Measurements from ENCODE around the gene UXT. TPM values are rescaled to one million over a fixed set of nuclear protein-coding genes. Genes with fewer than 3 reads are reported as not detected.

Gene UXT
- total RNA-seq, 3 donors from 2014 or later (not counting 1 experiment from before 2014, with no cell fraction given) = 88.2 to 102 (median 95.4) TPM

DNA sequence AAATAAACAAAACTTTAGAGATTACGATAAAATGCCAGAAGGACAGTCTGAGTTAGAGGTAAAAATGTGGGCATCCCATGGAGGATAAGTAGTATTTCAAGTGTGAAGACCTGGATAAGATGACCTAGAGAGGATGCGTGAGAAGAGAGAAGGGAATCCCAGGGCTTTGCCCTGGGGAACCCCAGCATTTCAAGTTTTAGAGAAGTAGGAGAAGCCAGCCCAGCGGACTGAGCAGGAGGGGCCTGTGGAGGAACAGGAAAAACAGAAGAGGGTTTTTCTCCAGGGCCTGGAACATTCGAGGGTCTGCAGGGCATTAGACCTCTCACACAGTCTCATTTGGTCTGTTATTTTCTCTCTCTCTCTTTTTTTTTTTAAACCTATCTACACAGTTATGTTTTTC lies 26.3 kb downstream of the UXT start:
- peaks cover 22 to 34% of the 10 kb centered on the region in 2 donors for H3K27me3 Mint-ChIP-seq (ENCODE audit: low read depth in 2 of 2)
- H3K27ac Mint-ChIP-seq = no peak overlapping the region
- peaks cover 0 to 16% of the 10 kb centered on the region in 2 donors for H3K4me1 Mint-ChIP-seq
- ATAC-seq (no peak), DNase-seq (no peak)
- TF ChIP-seq, protein P1, sequence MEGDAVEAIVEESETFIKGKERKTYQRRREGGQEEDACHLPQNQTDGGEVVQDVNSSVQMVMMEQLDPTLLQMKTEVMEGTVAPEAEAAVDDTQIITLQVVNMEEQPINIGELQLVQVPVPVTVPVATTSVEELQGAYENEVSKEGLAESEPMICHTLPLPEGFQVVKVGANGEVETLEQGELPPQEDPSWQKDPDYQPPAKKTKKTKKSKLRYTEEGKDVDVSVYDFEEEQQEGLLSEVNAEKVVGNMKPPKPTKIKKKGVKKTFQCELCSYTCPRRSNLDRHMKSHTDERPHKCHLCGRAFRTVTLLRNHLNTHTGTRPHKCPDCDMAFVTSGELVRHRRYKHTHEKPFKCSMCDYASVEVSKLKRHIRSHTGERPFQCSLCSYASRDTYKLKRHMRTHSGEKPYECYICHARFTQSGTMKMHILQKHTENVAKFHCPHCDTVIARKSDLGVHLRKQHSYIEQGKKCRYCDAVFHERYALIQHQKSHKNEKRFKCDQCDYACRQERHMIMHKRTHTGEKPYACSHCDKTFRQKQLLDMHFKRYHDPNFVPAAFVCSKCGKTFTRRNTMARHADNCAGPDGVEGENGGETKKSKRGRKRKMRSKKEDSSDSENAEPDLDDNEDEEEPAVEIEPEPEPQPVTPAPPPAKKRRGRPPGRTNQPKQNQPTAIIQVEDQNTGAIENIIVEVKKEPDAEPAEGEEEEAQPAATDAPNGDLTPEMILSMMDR (IDR thresholded peaks at IDR 0.05) = no peak
- WGBS (ENCODE audit: insufficient coverage) = 79% methylated on average over 4 of the region's 4 CpGs
- H3K9me3 Mint-ChIP-seq = no peaks in the 10 kb centered on the region
- Histone ChIP-seq H3K4me3 (ENCODE audit: low read length) (no peak overlapping the region), H3K27me3 (ENCODE audit: control insufficient read depth, insufficient read depth, low read length) (peaks cover 10% of the 10 kb centered on the region), H3K27ac (ENCODE audit: low read length) (no peak overlapping the region), H3K9me3 (ENCODE audit: control insufficient read depth, insufficient read depth, low read length) (no peaks in the 10 kb centered on the region), H3K36me3 (ENCODE audit: control insufficient read depth, insufficient read depth, low read length) (peaks cover 8% of the 10 kb centered on the region), H3K4me1 (ENCODE audit: control insufficient read depth, insufficient read depth, low read length) (peaks cover 35% of the 10 kb centered on the region)
- intact Hi-C loops (cut with micrococcal nuclease) = no loop called here
- no peak overlapping the region for H3K4me3 Mint-ChIP-seq
- no peaks in the 10 kb centered on the region for H3K36me3 Mint-ChIP-seq

DNA sequence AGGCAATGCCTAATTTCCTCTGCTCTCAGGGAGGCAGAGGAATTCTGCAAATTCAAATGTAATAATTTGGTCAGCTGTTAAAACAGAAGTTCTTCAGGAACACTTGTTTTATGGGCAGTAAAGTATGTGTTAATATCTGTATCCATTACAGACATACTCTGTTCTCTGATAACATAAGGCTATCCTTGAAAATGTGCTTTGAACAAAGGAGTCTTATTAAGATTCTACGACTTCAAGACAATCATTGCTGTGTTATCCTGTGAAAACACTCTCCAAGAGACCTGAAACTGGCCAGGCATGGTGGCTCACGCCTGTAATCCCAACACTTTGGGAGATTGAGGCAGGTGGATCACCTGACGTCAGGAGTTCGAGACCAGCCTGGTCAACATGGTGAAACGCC lies 27.3 kb downstream of the UXT start:
- H3K4me1 Mint-ChIP-seq = peaks cover 0 to 11% of the 10 kb centered on the region in 2 donors
- no peak overlapping the region for H3K27ac ChIP-seq (ENCODE audit: low read length)
- no peak overlapping the region for H3K27ac Mint-ChIP-seq
- no peak overlapping the region for H3K4me3 Mint-ChIP-seq
- H3K36me3 Mint-ChIP-seq = no peaks in the 10 kb centered on the region
- no peaks in the 10 kb centered on the region for H3K9me3 ChIP-seq (ENCODE audit: control insufficient read depth, insufficient read depth, low read length)
- H3K4me3 ChIP-seq (ENCODE audit: low read length) = no peak overlapping the region
- no peaks in the 10 kb centered on the region for H3K9me3 Mint-ChIP-seq
- intact Hi-C loops (cut with micrococcal nuclease) = no loop called here
- H3K27me3 ChIP-seq (ENCODE audit: control insufficient read depth, insufficient read depth, low read length) = peaks cover 10% of the 10 kb centered on the region
- peaks cover 35% of the 10 kb centered on the region for H3K4me1 ChIP-seq (ENCODE audit: control insufficient read depth, insufficient read depth, low read length)
- DNase-seq (no peak), ATAC-seq (no peak)
- H3K36me3 ChIP-seq (ENCODE audit: control insufficient read depth, insufficient read depth, low read length) = peaks cover 4% of the 10 kb centered on the region
- 93% methylated on average over 4 of the region's 5 CpGs for WGBS (ENCODE audit: insufficient coverage)
- peaks cover 23 to 29% of the 10 kb centered on the region in 2 donors for H3K27me3 Mint-ChIP-seq (ENCODE audit: low read depth in 2 of 2)
- TF ChIP-seq, protein P1 (IDR thresholded peaks at IDR 0.05) = no peak

DNA sequence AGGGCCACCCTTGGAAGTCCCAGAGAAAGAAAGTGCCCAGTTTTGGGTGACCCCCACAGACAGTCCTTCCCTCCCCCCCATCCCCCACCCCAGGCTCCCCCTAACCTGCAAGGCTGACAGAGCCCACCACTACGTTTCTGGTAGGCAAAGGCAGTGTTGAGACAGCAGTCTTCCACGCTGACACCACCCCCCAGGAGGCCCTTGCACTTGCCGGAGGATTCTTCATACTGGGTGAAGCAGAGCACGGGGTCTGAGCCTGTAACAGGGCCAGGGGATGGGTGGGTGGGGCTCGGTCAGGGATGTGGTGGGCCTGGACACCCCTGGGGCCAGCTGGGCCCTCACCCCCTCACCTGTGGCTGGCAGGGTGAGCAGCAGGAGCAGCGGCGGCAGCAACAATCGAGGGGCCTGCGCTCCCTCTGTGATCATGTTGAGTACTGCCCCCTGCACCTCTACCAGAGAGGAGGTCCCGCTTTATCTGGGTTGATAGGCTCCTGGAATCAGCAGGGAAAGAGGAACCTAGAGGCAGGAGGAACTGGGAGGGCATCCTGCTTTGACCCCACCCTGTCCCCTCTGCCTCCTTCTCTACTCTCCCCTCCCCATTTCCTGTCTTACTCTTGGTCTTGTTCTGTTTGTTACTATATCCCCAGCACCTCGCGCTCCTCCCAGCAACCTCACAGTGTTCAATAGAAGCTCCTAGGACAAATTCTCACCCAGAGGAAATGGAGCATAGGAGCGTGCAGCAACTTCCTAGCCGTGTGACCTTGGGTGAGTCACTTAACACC lies 29.4 kb downstream of the UXT start, which contains the start of gene CFP:
TSS of gene CFP (minus strand) at position 512 of the 782 bp plus-strand sequence. CDS start at position 426, 86 bp downstream.
- intact Hi-C loops (cut with micrococcal nuclease) = no loop called here
- Mint-ChIP-seq H3K4me3 (no peak within 1 kb of the TSS), H3K27me3 (ENCODE audit: low read depth in 2 of 2) (peaks cover 40% of the 10 kb centered on the region in 2 donors), H3K4me1 (peaks cover 0 to 11% of the 10 kb centered on the region in 2 donors), H3K27ac (peak within 1 kb of the TSS in 1 of 2 donors; percentile 53), H3K9me3 (no peaks in the 10 kb centered on the region), H3K36me3 (no peaks in the 10 kb centered on the region)
- peaks cover 25% of the 10 kb centered on the region for H3K4me1 ChIP-seq (ENCODE audit: control insufficient read depth, insufficient read depth, low read length)
- ATAC-seq (no peak), DNase-seq (peak in 1 of 2 donors; percentile 40)
- H3K9me3 ChIP-seq (ENCODE audit: control insufficient read depth, insufficient read depth, low read length) = no peaks in the 10 kb centered on the region
- H3K36me3 ChIP-seq (ENCODE audit: control insufficient read depth, insufficient read depth, low read length) = no peaks in the 10 kb centered on the region
- TF ChIP-seq, protein P1 (IDR thresholded peaks at IDR 0.05) = no peak
- WGBS (ENCODE audit: insufficient coverage) = 10% methylated on average over 9 of the region's 14 CpGs
- H3K4me3 ChIP-seq (ENCODE audit: low read length) = no peak within 1 kb of the TSS
- H3K27ac ChIP-seq (ENCODE audit: low read length) = no peak within 1 kb of the TSS
- H3K27me3 ChIP-seq (ENCODE audit: control insufficient read depth, insufficient read depth, low read length) = peaks cover 12% of the 10 kb centered on the region

Measured in natural killer cell (primary cell).